HCT116 (cell line): Measurements from ENCODE around the gene PTPRA.

Source experiments
- CTCF ChIP-seq, 3 experiments: fragments of 200-600 bp in 1 of 3; sonication (generic) in 1 of 3; IDR thresholded peaks in 2 of 3; conservative IDR thresholded peaks in 1 of 3; 2 replicates each; pipeline ENCODE4 v1.5.1; 2012 to 2017; ENCODE audit warnings: low read depth in 2 of 3, low read length in 2 of 3, antibody characterized with exemption in 1 of 3, borderline replicate concordance in 1 of 3, control low read depth in 1 of 3, mild to moderate bottlenecking in 1 of 3, mixed read lengths in 1 of 3, mixed run types in 1 of 3, moderate library complexity in 1 of 3; ENCODE audit not compliant: insufficient read depth in 1 of 3
- EZH2 ChIP-seq: fragments of 200-600 bp; sonication (generic); IDR thresholded peaks from 2 replicates; pipeline ENCODE4 v1.6.1; 2017; ENCODE audit warnings: antibody characterized with exemption, mixed run types
- EZH2phosphoT487 ChIP-seq: fragments of 200-600 bp; IDR thresholded peaks from 2 replicates; pipeline ENCODE4 v1.6.1; 2018; ENCODE audit warnings: antibody characterized with exemption, borderline replicate concordance
- JUND ChIP-seq: IDR thresholded peaks from 2 replicates; pipeline ENCODE4 v1.6.1; 2012
- POLR2A ChIP-seq: IDR thresholded peaks from 2 replicates; pipeline ENCODE4 v1.7.0; 2011; ENCODE audit warnings: borderline replicate concordance; ENCODE audit not compliant: insufficient read depth, insufficient read length; ENCODE audit errors: extremely low read depth
- POLR2AphosphoS5 ChIP-seq: IDR thresholded peaks from 2 replicates; pipeline ENCODE4 v1.6.1; 2011; ENCODE audit warnings: mild to moderate bottlenecking, low read depth, low read length, moderate library complexity
- SIN3A ChIP-seq: IDR thresholded peaks from 2 replicates; pipeline ENCODE4 v1.6.1; 2012; ENCODE audit warnings: low read depth
- SP1 ChIP-seq: IDR thresholded peaks from 2 replicates; pipeline ENCODE4 v1.6.1; 2012; ENCODE audit warnings: low read depth
- ZNF274 ChIP-seq: fragments of 200-500 bp; sonication (Bioruptor generic); IDR thresholded peaks from 2 replicates; pipeline ENCODE4 v1.6.1; 2014; ENCODE audit warnings: mild to moderate bottlenecking, low read depth, low read length, inconsistent platforms
- TF ChIP-seq, protein P1 (sequence below): IDR thresholded peaks from 2 replicates; pipeline ENCODE4 v1.6.1; 2011; ENCODE audit warnings: mild to moderate bottlenecking, low read length, moderate library complexity; ENCODE audit not compliant: insufficient replicate concordance; ENCODE audit errors: extremely low read depth

GRCh38 chr20:2894221-2894620, 20.9 kb downstream of the PTPRA start:
- TF ChIP-seq JUND, result no peak
- no peak for TF ChIP-seq CTCF (IDR thresholded peaks at IDR 0.05 in 2 of 3, conservative IDR thresholded peaks at IDR 0.05 in 1 of 3; ENCODE audit: borderline replicate concordance in 1 of 3, insufficient read depth in 1 of 3, low read depth in 2 of 3, low read length in 2 of 3)
- TF ChIP-seq EZH2, result no peak
- no peak for TF ChIP-seq SP1
- TF ChIP-seq SIN3A, result no peak
- no peak for TF ChIP-seq ZNF274
- TF ChIP-seq, protein P1, sequence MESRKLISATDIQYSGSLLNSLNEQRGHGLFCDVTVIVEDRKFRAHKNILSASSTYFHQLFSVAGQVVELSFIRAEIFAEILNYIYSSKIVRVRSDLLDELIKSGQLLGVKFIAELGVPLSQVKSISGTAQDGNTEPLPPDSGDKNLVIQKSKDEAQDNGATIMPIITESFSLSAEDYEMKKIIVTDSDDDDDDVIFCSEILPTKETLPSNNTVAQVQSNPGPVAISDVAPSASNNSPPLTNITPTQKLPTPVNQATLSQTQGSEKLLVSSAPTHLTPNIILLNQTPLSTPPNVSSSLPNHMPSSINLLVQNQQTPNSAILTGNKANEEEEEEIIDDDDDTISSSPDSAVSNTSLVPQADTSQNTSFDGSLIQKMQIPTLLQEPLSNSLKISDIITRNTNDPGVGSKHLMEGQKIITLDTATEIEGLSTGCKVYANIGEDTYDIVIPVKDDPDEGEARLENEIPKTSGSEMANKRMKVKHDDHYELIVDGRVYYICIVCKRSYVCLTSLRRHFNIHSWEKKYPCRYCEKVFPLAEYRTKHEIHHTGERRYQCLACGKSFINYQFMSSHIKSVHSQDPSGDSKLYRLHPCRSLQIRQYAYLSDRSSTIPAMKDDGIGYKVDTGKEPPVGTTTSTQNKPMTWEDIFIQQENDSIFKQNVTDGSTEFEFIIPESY, result no peak
- TF ChIP-seq EZH2phosphoT487, result no peak
- no peak for TF ChIP-seq POLR2AphosphoS5
- TF ChIP-seq POLR2A, result no peak
